DND-41 (cell line): ENCODE results near the gene TESK1.
"Not testable (repeated sequence)": the region's sequence is repeated elsewhere in the genome, so short reads cannot be mapped to it uniquely, and the experiment has no call there.

Experiments used
- ATAC-seq: fragments of 200-7000 bp; cut with Tn5 transposase; 3 replicates; pipeline ENCODE4 v1.9.1; 2021; ENCODE audit warnings: low read depth; ENCODE audit not compliant: insufficient read depth
- DNase-seq: peaks from one replicate; pipeline ENCODE4 v3.0.0-alpha.2; 2020
- H2AFZ ChIP-seq: 2 replicates; pipeline ENCODE4 v1.6.0; 2012; ENCODE audit warnings: low read depth, low read length
- H3K27ac ChIP-seq: 2 replicates; pipeline ENCODE4 v1.5.1; 2012; ENCODE audit warnings: low read length, inconsistent platforms
- H3K27me3 ChIP-seq: fragments of 200-600 bp; sonication (generic); 2 replicates; pipeline ENCODE4 v1.6.0; 2012; ENCODE audit warnings: low read length, mild to moderate bottlenecking, inconsistent platforms; ENCODE audit not compliant: insufficient read depth, poor library complexity
- H3K36me3 ChIP-seq: 2 replicates; pipeline ENCODE4 v1.5.1; 2012; ENCODE audit warnings: low read length, inconsistent platforms; ENCODE audit not compliant: insufficient read depth
- H3K4me1 ChIP-seq: 2 replicates; pipeline ENCODE4 v1.5.1; 2012; ENCODE audit warnings: mild to moderate bottlenecking, low read length; ENCODE audit not compliant: insufficient read depth
- H3K4me2 ChIP-seq: 2 replicates; pipeline ENCODE4 v1.6.0; 2012; ENCODE audit warnings: mild to moderate bottlenecking, moderate library complexity, low read length, inconsistent platforms; ENCODE audit not compliant: insufficient read depth
- H3K4me3 ChIP-seq, 2 experiments: fragments of 200-600 bp in 1 of 2; shearing (Covaris generic) in 1 of 2; 2 replicates each; pipeline ENCODE4 v1.5.1; 2012 to 2016; ENCODE audit warnings: inconsistent platforms in 2 of 2, low read length in 2 of 2, mild to moderate bottlenecking in 2 of 2, low read depth in 1 of 2, moderate library complexity in 1 of 2
- H3K79me2 ChIP-seq: 2 replicates; pipeline ENCODE4 v1.6.0; 2012; ENCODE audit warnings: low read length, inconsistent platforms; ENCODE audit not compliant: insufficient read depth
- H3K9ac ChIP-seq: 2 replicates; pipeline ENCODE4 v1.6.0; 2012; ENCODE audit warnings: low read depth, mild to moderate bottlenecking, inconsistent platforms, low read length, moderate library complexity
- H3K9me3 ChIP-seq: 2 replicates; pipeline ENCODE4 v1.5.1; 2012; ENCODE audit warnings: low read length, moderate library complexity, mild to moderate bottlenecking, inconsistent platforms; ENCODE audit not compliant: insufficient read depth, severe bottlenecking
- H4K20me1 ChIP-seq: 2 replicates; pipeline ENCODE4 v1.6.0; 2012; ENCODE audit warnings: low read length; ENCODE audit not compliant: insufficient read depth
- CTCF ChIP-seq: IDR thresholded peaks from 2 replicates; pipeline ENCODE4 v1.5.1; 2012; ENCODE audit warnings: borderline replicate concordance, low read length, moderate library complexity, mild to moderate bottlenecking; ENCODE audit not compliant: poor library complexity, severe bottlenecking; ENCODE audit errors: extremely low read depth
- EZH2 ChIP-seq: IDR thresholded peaks from 3 replicates; pipeline ENCODE4 v1.6.1; 2012; ENCODE audit warnings: borderline replicate concordance, low read depth, mild to moderate bottlenecking, moderate library complexity, low read length, inconsistent platforms; ENCODE audit not compliant: severe bottlenecking

The TESK1 gene

DNA sequence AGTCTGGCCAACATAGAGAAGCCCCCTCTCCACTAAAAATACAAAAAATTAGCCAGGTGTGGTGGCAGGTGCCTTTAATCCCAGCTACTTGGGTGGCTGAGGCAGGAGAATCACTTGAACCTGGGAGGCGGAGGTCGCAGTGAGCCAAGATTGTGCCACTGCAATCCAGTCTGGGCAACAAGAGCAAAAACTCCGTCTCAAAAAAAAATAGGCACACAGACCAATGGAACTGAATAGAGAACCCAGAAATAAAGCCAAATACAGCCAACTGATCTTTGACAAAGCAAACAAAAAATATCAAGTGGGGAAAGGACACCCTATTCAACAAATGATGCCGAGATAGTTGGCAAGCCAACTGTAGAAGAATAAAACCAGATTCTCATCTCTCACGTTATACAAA, 16.6 kb upstream of the TESK1 start:
- not testable (repeated sequence) for H3K27me3 ChIP-seq, H2AFZ ChIP-seq, H3K4me2 ChIP-seq, H3K4me1 ChIP-seq, H3K27ac ChIP-seq, DNase-seq, H3K9ac ChIP-seq, H4K20me1 ChIP-seq, ATAC-seq, H3K36me3 ChIP-seq, H3K4me3 ChIP-seq, H3K79me2 ChIP-seq, H3K9me3 ChIP-seq

DNA sequence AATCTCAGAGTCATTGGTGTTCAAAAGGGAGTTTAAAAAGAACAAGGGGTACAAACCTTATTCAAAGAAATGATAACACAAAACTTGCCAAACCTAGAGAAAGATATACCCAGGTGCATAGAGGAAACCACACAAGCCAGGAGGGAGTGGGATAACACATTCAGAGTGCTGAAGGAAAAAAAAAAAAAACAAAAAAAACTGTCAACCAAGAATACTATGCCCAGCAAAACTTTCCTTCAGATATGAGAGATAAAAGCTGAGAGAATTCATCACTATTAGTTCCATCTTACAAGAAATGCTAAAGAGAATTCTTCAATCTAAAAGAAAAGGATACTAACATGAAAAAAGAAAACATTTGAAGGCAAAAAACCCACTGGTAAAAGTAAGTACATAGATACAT, 11.5 kb upstream of the TESK1 start:
- Histone ChIP-seq H3K79me2 (no peaks in the 10 kb centered on the region), H3K36me3 (no peaks in the 10 kb centered on the region), H2AFZ (no peak overlapping the region), H3K27ac (no peak overlapping the region), H3K4me2 (no peak overlapping the region), H3K4me3 (no peak overlapping the region), H4K20me1 (no peaks in the 10 kb centered on the region), H3K4me1 (no peaks in the 10 kb centered on the region), H3K9ac (no peak overlapping the region), H3K9me3 (peaks cover 3% of the 10 kb centered on the region), H3K27me3 (no peaks in the 10 kb centered on the region)
- DNase-seq (no peak), ATAC-seq (no peak)
- no peak for TF ChIP-seq CTCF
- no peak for TF ChIP-seq EZH2

DNA sequence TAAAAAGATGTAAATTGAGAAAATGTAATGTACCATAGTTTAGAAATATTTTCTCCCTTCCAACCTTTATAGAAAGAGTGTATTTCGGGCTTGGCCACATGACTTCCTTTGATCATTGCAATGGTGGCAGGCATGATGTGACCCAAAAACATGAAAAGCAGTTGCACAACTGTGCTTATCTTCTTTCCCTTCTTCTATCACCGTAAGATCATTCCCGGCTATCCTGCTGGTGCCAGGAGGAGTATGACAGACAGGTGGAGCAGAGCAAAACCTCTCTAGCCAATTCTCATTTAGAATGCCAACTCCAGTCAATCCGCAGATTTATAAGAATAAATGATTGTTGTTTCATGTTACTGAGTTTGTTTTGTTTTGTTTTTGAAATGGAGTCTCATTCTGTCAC, 10.6 kb upstream of the TESK1 start:
- no peaks in the 10 kb centered on the region for H3K27me3 ChIP-seq
- ATAC-seq = no peak
- H3K4me2 ChIP-seq = no peak overlapping the region
- H2AFZ ChIP-seq = no peak overlapping the region
- DNase-seq = no peak
- no peaks in the 10 kb centered on the region for H3K36me3 ChIP-seq
- H3K9me3 ChIP-seq = peaks cover 3% of the 10 kb centered on the region
- no peak for TF ChIP-seq CTCF
- TF ChIP-seq EZH2 = no peak
- no peak overlapping the region for H3K27ac ChIP-seq
- no peak overlapping the region for H3K4me3 ChIP-seq
- H3K9ac ChIP-seq = no peak overlapping the region
- no peaks in the 10 kb centered on the region for H3K4me1 ChIP-seq
- H4K20me1 ChIP-seq = no peaks in the 10 kb centered on the region
- H3K79me2 ChIP-seq = no peaks in the 10 kb centered on the region

- H4K20me1 ChIP-seq, H3K79me2 ChIP-seq, H3K4me2 ChIP-seq, H3K27ac ChIP-seq, H3K9ac ChIP-seq, H3K27me3 ChIP-seq, H3K36me3 ChIP-seq, DNase-seq, H2AFZ ChIP-seq, H3K4me3 ChIP-seq, ATAC-seq, H3K4me1 ChIP-seq, H3K9me3 ChIP-seq: not testable (repeated sequence)
These were observed 8.2 kb upstream of the TESK1 start for GRCh38 chr9:35596907-35597306.
